Liver (tissue), 3 donors: ENCODE measurements around the gene MICOS13.

Experiments used
- EGR1 ChIP-seq, 2 donors: IDR thresholded peaks; 2 replicates each; pipeline ENCODE4 v1.6.1; 2016 to 2018; ENCODE audit warnings: antibody characterized with exemption in 2 of 2, low read depth in 2 of 2
- FOXA1 ChIP-seq: IDR thresholded peaks from 2 replicates; pipeline ENCODE4 v1.6.1; 2016; ENCODE audit warnings: antibody characterized with exemption
- RAD21 ChIP-seq, 2 donors: IDR thresholded peaks; 2 replicates each; pipeline ENCODE4 v1.6.1; 2016; ENCODE audit warnings: antibody characterized with exemption in 2 of 2, mild to moderate bottlenecking in 2 of 2
- YY1 ChIP-seq: IDR thresholded peaks from 2 replicates; pipeline ENCODE4 v1.6.1; 2016; ENCODE audit warnings: antibody characterized with exemption, mild to moderate bottlenecking
- TF ChIP-seq, protein P1 (sequence below): fragments of 150-350 bp; IDR thresholded peaks from 2 replicates; pipeline ENCODE4 v1.5.1; 2017; ENCODE audit warnings: improper control_type of control experiment, low read depth, low read length; ENCODE audit not compliant: missing input control
- TF ChIP-seq, protein P2 (sequence below): IDR thresholded peaks from 2 replicates; pipeline ENCODE4 v1.6.1; 2016; ENCODE audit warnings: antibody characterized with exemption, mild to moderate bottlenecking
- donor health status: healthy.
- donor health status: healthy.

DNA sequence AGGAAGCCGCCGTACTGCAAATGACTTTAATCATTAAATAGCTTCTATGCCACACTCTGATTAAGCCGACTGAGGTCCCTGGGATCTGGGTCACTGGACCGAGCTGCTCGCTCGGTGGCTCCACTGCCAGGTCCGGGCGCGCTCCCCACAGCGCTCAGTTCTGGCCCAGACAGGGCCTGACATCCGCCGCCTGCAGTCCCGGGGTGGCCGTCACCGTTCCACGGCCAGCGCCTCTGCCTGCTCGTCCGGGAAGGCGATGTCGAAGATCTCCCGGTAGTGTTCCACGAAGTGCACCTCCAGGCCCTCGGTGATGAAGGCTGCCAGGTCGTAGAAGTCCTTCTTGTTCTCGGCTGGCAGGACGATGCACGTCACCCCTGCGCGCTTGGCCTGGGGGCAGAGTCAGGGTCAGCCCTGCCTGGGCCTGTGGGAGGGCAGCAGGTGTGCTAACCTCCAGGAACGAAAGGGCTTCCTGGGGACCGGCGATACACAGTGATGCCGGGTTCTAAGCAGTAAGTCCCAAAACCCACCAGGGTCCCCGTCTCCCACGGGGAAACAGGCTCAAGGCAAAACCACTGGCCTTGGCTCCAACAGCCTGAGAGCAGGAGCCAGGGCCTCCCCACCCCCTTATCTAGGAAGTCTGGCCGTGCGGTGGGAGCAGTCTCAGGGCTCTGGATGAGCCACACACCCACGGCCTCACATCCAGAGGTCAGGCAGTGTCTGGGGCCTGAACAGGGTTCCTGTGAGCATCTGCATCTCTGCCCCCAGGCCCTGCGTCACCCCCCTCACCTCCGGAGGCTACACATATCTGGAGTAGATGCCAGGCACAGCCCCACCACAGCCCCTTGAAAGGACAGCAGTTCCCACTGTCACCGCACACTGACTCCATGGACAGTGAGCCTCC lies 11.8 kb upstream of the MICOS13 start:
- TF ChIP-seq, protein P1, sequence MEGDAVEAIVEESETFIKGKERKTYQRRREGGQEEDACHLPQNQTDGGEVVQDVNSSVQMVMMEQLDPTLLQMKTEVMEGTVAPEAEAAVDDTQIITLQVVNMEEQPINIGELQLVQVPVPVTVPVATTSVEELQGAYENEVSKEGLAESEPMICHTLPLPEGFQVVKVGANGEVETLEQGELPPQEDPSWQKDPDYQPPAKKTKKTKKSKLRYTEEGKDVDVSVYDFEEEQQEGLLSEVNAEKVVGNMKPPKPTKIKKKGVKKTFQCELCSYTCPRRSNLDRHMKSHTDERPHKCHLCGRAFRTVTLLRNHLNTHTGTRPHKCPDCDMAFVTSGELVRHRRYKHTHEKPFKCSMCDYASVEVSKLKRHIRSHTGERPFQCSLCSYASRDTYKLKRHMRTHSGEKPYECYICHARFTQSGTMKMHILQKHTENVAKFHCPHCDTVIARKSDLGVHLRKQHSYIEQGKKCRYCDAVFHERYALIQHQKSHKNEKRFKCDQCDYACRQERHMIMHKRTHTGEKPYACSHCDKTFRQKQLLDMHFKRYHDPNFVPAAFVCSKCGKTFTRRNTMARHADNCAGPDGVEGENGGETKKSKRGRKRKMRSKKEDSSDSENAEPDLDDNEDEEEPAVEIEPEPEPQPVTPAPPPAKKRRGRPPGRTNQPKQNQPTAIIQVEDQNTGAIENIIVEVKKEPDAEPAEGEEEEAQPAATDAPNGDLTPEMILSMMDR = no peak
- TF ChIP-seq, protein P2, sequence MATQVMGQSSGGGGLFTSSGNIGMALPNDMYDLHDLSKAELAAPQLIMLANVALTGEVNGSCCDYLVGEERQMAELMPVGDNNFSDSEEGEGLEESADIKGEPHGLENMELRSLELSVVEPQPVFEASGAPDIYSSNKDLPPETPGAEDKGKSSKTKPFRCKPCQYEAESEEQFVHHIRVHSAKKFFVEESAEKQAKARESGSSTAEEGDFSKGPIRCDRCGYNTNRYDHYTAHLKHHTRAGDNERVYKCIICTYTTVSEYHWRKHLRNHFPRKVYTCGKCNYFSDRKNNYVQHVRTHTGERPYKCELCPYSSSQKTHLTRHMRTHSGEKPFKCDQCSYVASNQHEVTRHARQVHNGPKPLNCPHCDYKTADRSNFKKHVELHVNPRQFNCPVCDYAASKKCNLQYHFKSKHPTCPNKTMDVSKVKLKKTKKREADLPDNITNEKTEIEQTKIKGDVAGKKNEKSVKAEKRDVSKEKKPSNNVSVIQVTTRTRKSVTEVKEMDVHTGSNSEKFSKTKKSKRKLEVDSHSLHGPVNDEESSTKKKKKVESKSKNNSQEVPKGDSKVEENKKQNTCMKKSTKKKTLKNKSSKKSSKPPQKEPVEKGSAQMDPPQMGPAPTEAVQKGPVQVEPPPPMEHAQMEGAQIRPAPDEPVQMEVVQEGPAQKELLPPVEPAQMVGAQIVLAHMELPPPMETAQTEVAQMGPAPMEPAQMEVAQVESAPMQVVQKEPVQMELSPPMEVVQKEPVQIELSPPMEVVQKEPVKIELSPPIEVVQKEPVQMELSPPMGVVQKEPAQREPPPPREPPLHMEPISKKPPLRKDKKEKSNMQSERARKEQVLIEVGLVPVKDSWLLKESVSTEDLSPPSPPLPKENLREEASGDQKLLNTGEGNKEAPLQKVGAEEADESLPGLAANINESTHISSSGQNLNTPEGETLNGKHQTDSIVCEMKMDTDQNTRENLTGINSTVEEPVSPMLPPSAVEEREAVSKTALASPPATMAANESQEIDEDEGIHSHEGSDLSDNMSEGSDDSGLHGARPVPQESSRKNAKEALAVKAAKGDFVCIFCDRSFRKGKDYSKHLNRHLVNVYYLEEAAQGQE = no peak
- no peak for TF ChIP-seq YY1
- no peak for TF ChIP-seq FOXA1
- TF ChIP-seq EGR1 (IDR thresholded peaks at IDR 0.05; ENCODE audit: low read depth in 2 of 2) = no peak
- no peak for TF ChIP-seq RAD21 (IDR thresholded peaks at IDR 0.05)
